Measurements from ENCODE around the gene PPP2R2C.

The PPP2R2C gene

DNA sequence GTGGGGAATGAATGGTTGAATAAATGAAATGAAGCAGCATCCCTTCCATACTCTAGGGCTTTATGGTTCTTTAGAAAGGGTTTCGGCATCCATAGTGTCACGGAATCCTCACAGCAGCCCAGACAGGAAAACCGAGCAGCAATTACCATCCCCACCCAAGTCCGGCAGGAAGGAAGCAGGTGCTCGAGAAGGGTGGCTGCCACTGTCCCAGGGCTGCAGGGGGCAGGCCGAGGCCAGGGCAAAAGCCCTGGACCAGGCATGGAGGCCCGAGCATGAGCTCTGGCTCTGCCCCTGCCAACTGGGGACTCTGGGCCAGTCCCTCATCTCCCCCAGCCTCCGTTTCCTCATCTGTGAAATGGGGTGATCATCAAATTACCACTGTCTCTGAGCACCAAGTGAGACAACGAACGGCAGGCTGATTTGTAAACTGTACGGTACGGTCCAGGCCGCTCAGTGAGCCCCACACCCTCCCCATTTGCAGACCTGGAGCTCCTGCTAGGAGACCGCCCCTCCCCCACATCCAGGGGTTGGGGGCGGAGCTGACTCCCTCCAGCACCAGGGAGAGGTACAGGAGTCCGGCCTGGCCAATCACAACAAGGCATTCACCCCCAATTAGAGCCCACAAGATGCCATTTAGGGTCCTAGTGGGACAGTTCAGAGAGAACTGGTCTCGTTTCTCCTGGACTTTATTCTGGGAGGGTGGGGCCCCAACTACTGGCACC, 102.3 kb downstream of the PPP2R2C start:
- DNase-seq (ENCODE audit: insufficient read length, low spot score) (no peak), FAIRE-seq (no peak)
- TF ChIP-seq, protein P1, sequence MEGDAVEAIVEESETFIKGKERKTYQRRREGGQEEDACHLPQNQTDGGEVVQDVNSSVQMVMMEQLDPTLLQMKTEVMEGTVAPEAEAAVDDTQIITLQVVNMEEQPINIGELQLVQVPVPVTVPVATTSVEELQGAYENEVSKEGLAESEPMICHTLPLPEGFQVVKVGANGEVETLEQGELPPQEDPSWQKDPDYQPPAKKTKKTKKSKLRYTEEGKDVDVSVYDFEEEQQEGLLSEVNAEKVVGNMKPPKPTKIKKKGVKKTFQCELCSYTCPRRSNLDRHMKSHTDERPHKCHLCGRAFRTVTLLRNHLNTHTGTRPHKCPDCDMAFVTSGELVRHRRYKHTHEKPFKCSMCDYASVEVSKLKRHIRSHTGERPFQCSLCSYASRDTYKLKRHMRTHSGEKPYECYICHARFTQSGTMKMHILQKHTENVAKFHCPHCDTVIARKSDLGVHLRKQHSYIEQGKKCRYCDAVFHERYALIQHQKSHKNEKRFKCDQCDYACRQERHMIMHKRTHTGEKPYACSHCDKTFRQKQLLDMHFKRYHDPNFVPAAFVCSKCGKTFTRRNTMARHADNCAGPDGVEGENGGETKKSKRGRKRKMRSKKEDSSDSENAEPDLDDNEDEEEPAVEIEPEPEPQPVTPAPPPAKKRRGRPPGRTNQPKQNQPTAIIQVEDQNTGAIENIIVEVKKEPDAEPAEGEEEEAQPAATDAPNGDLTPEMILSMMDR (IDR thresholded peaks at IDR 0.05; ENCODE audit: insufficient read depth, missing control alignments), result no peak

DNA sequence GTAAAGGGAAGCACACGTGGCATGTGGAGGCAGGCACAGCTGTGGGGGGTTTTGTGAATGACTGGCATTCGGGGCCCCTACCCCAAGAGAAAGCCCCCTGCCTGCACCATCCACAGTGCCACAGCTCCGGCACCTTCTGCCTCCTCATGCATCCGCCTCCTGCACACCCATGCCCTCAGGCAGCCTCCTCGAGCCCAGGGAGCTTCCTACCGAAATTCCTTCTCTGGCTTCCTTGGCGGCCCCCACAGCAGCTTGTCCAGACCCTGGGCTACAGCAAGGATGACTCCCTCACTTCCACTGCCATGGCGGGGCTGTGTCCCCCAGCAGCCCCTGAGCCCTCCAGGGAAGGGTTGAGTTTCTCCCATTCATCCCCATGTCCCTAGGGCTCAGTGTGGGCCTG, 102.9 kb downstream of the PPP2R2C start:
- no peak for FAIRE-seq
- no peak for DNase-seq (ENCODE audit: insufficient read length, low spot score)
- TF ChIP-seq, protein P1 (IDR thresholded peaks at IDR 0.05; ENCODE audit: insufficient read depth, missing control alignments), result no peak

DNA sequence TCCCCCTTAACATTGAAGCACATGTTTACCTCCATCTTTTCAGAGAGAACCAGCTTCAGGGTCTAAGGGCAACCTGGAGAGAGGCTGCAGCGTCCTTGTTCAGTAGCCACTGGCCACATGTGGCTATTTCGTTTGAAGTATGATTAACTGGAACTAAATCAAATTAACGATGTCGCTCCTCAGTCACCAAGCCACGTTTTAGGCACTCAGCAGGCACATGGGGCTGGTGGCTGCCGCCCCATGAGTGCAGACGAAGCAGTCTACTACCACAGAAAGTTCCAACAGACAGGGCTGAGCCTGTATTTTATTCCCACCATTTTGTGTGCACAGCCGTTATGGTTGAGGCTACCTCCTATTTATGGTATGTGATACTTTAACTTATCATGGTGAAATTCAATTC, 103.4 kb downstream of the PPP2R2C start:
- no peak for DNase-seq (ENCODE audit: insufficient read length, low spot score)
- FAIRE-seq, result no peak
- TF ChIP-seq, protein P1 (IDR thresholded peaks at IDR 0.05; ENCODE audit: insufficient read depth, missing control alignments), result no peak

DNA sequence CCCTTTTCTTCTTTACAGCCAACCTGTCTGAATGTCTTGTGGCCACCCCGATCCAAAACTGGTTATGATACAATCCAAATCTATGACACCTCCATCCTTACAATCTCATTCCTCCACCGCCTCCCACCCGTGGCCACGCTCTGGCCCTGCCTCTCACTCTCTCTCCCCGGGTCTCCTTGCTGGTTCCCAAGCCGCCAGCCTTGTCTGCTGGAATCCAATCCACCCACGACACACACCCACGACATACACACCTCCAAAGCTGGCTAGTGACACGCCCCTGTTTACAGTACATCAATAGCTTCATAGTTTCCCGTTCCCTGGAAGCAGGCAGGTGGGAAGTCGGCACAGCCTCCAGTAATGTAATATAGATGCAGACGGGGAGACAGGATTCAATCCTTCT, 103.8 kb downstream of the PPP2R2C start:
- TF ChIP-seq, protein P1 (IDR thresholded peaks at IDR 0.05; ENCODE audit: insufficient read depth, missing control alignments), result no peak
- FAIRE-seq, result no peak
- no peak for DNase-seq (ENCODE audit: insufficient read length, low spot score)

DNA sequence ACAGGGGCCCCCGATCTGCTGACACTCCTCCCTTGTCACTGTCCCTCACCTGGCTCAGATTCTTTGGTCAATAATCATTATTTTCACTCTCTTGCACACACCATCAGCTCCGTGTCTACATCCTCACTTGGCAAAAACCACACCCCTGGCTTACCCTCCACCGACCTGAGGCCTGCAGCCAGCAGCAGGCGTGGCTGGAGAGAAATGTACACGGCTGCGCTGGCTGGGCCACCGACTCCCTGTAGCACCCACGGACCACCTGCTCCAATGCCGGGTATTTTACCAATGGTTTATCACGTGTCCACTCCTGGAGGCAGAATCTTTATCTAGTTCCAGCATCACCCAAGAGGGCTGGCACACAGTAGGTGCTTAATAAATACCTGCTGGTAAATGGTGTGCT, 104.3 kb downstream of the PPP2R2C start:
- TF ChIP-seq, protein P1 (IDR thresholded peaks at IDR 0.05; ENCODE audit: insufficient read depth, missing control alignments), result no peak
- no peak for FAIRE-seq
- no peak for DNase-seq (ENCODE audit: insufficient read length, low spot score)

DNA sequence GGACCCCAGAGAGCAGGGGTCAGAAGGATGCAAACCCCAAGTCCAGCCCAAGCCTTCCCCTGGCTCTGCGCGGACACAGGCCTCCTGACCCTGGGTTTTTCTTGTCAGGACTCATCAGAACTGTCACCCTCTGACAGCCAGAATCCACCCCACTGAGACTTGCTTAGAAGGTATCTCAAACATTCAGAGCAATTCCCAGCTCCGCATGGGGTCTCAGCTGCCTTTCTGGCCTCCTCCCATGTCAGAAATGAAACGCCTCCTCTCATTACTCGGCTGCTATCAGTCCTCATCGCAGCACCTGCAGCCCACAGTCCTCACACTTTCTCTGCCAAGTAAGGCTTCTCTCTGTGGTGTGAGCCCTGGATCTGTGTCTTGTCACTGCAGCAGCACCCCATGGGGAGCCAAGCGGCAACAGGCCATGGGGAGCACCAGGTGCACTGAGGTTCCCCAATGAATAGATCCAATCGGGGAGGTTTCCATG, 105.0 kb downstream of the PPP2R2C start:
- DNase-seq (ENCODE audit: insufficient read length, low spot score) (no peak), FAIRE-seq (no peak)
- TF ChIP-seq, protein P1 (IDR thresholded peaks at IDR 0.05; ENCODE audit: insufficient read depth, missing control alignments), result no peak

DNA sequence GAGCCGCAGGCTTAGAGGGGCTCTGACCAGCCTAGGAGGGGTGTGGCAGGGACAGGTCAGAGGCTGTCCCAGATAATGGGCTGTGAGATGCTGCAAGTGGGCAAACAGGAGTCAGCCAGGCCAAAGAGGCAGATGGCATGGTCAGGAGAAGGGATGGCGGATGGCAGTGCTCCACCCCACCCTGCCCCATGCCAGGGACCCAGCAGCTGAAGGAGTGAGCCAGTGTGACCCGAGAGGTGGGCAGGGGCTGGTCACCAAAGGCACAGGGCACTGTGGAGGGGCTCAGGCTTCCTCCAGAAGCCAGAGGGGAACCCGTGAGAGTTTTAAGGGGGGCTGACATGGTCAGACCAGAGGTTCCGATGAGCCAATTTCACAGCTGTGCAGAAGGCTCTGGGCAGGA, 105.8 kb downstream of the PPP2R2C start:
- TF ChIP-seq, protein P1 (IDR thresholded peaks at IDR 0.05; ENCODE audit: insufficient read depth, missing control alignments), result no peak
- FAIRE-seq (no peak), DNase-seq (ENCODE audit: insufficient read length, low spot score) (no peak)

All from D721Med (cell line).